H1 (cell line): ENCODE measurements around the gene RBM19. TPM values are rescaled to one million over a fixed set of nuclear protein-coding genes. Genes with fewer than 3 reads are reported as not detected.

ENCODE experiments used
- CTCF ChIA-PET: fragments of 300-600 bp; sonication (Branson Sonifier 250); formaldehyde crosslinking; loops from one replicate; lab custom pipeline; 2021; ENCODE audit not compliant: partially characterized antibody; lab: Charles Lee
- POLR2A ChIA-PET: fragments of 300-600 bp; sonication (Branson Sonifier 250); formaldehyde crosslinking; loops from one replicate; lab custom pipeline; 2021; ENCODE audit warnings: inconsistent platforms; ENCODE audit not compliant: partially characterized antibody; lab: Charles Lee
- DNase-seq, 2 experiments: peaks; one replicate each; pipeline versions ENCODE4 v3.0.0 to v3.0.0-alpha.2; 2010 to 2022; ENCODE audit warnings: low spot score in 2 of 2, low read depth in 1 of 2, mixed read lengths in 1 of 2
- FAIRE-seq: peaks from 2 replicates; lab custom pipeline; 2011; peaks lifted over from hg19 to GRCh38; lab: Jason Lieb, UNC
- H2AFZ ChIP-seq: 2 replicates; pipeline ENCODE4 v1.8.1; 2012; ENCODE audit warnings: low read length, inconsistent platforms
- H2AK5ac ChIP-seq: 2 replicates; pipeline ENCODE4 v1.6.1; 2013; ENCODE audit warnings: low read depth, low read length
- H2BK120ac ChIP-seq: replicated peaks from 2 replicates; pipeline ENCODE3; 2013; ENCODE audit warnings: low read depth, low read length, inconsistent platforms
- H2BK12ac ChIP-seq: 2 replicates; pipeline ENCODE4 v1.6.1; 2013; ENCODE audit warnings: low read depth, low read length
- H2BK15ac ChIP-seq: 2 replicates; pipeline ENCODE4 v1.6.1; 2013; ENCODE audit warnings: low read length
- H2BK20ac ChIP-seq: 2 replicates; pipeline ENCODE4 v1.6.1; 2013; ENCODE audit warnings: low read length
- H2BK5ac ChIP-seq: 2 replicates; pipeline ENCODE4 v1.6.1; 2013; ENCODE audit warnings: low read depth, low read length
- H3K14ac ChIP-seq: 2 replicates; pipeline ENCODE4 v1.6.1; 2013; ENCODE audit warnings: inconsistent platforms; ENCODE audit not compliant: insufficient read length
- H3K18ac ChIP-seq: 2 replicates; pipeline ENCODE4 v1.6.1; 2013; ENCODE audit warnings: low read length; ENCODE audit errors: extremely low read depth
- H3K23ac ChIP-seq: 2 replicates; pipeline ENCODE4 v1.6.1; 2013; ENCODE audit warnings: inconsistent platforms; ENCODE audit not compliant: insufficient read length
- H3K23me2 ChIP-seq: 2 replicates; pipeline ENCODE4 v1.6.1; 2013; ENCODE audit warnings: low read depth, low read length
- H3K27ac ChIP-seq: 2 replicates; pipeline ENCODE4 v1.6.1; 2011; ENCODE audit warnings: low read depth, low read length, inconsistent platforms
- H3K27me3 ChIP-seq, 4 experiments: replicated peaks in 1 of 4; 1 replicate in 1 of 4; 2 replicates in 3 of 4; pipeline versions ENCODE4 v1.6.1 to v1.8.1; 2011 to 2013; ENCODE audit warnings: low read length in 3 of 4, mild to moderate bottlenecking in 3 of 4, inconsistent platforms in 2 of 4, mixed read lengths in 2 of 4, moderate library complexity in 1 of 4; ENCODE audit not compliant: control insufficient read depth in 3 of 4, insufficient read depth in 3 of 4; ENCODE audit errors: extremely low read depth in 1 of 4
- H3K36me3 ChIP-seq, 4 experiments: 2 replicates each; pipeline versions ENCODE4 v1.6.1 to v1.8.1; 2011 to 2013; ENCODE audit warnings: mild to moderate bottlenecking in 4 of 4, low read length in 3 of 4, moderate library complexity in 2 of 4, control low read depth in 1 of 4, inconsistent platforms in 1 of 4; ENCODE audit not compliant: insufficient read depth in 4 of 4, control insufficient read depth in 2 of 4
- H3K4ac ChIP-seq: replicated peaks from 2 replicates; pipeline ENCODE3; 2013; ENCODE audit warnings: low read length, low read depth, mixed read lengths, inconsistent platforms; ENCODE audit not compliant: insufficient read length
- H3K4me1 ChIP-seq, 4 experiments: replicated peaks in 1 of 4; 1 replicate in 1 of 4; 2 replicates in 3 of 4; pipeline versions ENCODE4 v1.6.1 to v1.8.1; 2011 to 2013; ENCODE audit warnings: low read length in 3 of 4, inconsistent platforms in 2 of 4, mixed read lengths in 1 of 4; ENCODE audit not compliant: insufficient read depth in 4 of 4, control insufficient read depth in 3 of 4
- H3K4me2 ChIP-seq, 2 experiments: 2 replicates each; pipeline versions ENCODE4 v1.6.1 to v1.8.1; 2011 to 2013; ENCODE audit warnings: low read depth in 2 of 2, low read length in 2 of 2, control low read depth in 1 of 2, inconsistent platforms in 1 of 2, mild to moderate bottlenecking in 1 of 2; ENCODE audit not compliant: insufficient read depth in 1 of 2
- H3K4me3 ChIP-seq, 4 experiments: fragments of 200-600, 300-600 bp in 1 of 4; sonication (generic), shearing (Covaris generic), sonication (Bioruptor Twin) in 1 of 4; 2 replicates each; pipeline versions ENCODE4 v1.5.1 to v1.8.1; 2011 to 2016; ENCODE audit warnings: low read length in 4 of 4, low read depth in 3 of 4, control low read depth in 2 of 4, inconsistent platforms in 2 of 4, mild to moderate bottlenecking in 2 of 4, mixed read lengths in 1 of 4, moderate library complexity in 1 of 4; ENCODE audit not compliant: insufficient read depth in 2 of 4; ENCODE audit errors: extremely low read depth in 1 of 4
- H3K56ac ChIP-seq: replicated peaks from 2 replicates; pipeline ENCODE3; 2013; ENCODE audit warnings: low read depth, mild to moderate bottlenecking, mixed read lengths, low read length, inconsistent platforms; ENCODE audit not compliant: insufficient read length
- H3K79me1 ChIP-seq: 2 replicates; pipeline ENCODE4 v1.6.1; 2013; ENCODE audit warnings: low read depth, low read length, control low read depth
- H3K79me2 ChIP-seq, 2 experiments: 2 replicates each; pipeline versions ENCODE4 v1.6.1 to v1.8.1; 2012 to 2013; ENCODE audit warnings: low read length in 2 of 2, mild to moderate bottlenecking in 2 of 2, inconsistent platforms in 1 of 2; ENCODE audit not compliant: insufficient read depth in 2 of 2, control insufficient read depth in 1 of 2
- H3K9ac ChIP-seq, 4 experiments: replicated peaks in 1 of 4; 1 replicate in 1 of 4; 2 replicates in 3 of 4; pipeline versions ENCODE4 v1.6.1 to v1.8.1; 2011 to 2013; ENCODE audit warnings: low read depth in 3 of 4, low read length in 3 of 4, control low read depth in 2 of 4, mild to moderate bottlenecking in 2 of 4, moderate library complexity in 2 of 4, inconsistent platforms in 1 of 4; ENCODE audit errors: extremely low read depth in 1 of 4
- H3K9me3 ChIP-seq, 2 experiments: 2 replicates each; pipeline versions ENCODE4 v1.6.1 to v1.8.1; 2012 to 2013; ENCODE audit warnings: mild to moderate bottlenecking in 2 of 2, moderate library complexity in 2 of 2, control low read depth in 1 of 2, inconsistent platforms in 1 of 2, low read depth in 1 of 2, low read length in 1 of 2, mixed read lengths in 1 of 2; ENCODE audit not compliant: insufficient read depth in 2 of 2
- H4K20me1 ChIP-seq, 2 experiments: replicated peaks in 1 of 2; 2 replicates each; pipeline versions ENCODE3 to v1.8.1; 2011 to 2013; ENCODE audit warnings: inconsistent platforms in 2 of 2, low read length in 2 of 2, mild to moderate bottlenecking in 1 of 2; ENCODE audit not compliant: insufficient read depth in 2 of 2, control insufficient read depth in 1 of 2
- H4K5ac ChIP-seq: 2 replicates; pipeline ENCODE4 v1.6.1; 2013; ENCODE audit warnings: low read length, low read depth, mixed read lengths, inconsistent platforms; ENCODE audit not compliant: insufficient read length
- H4K8ac ChIP-seq: 2 replicates; pipeline ENCODE4 v1.8.0; 2013; ENCODE audit warnings: mild to moderate bottlenecking, moderate library complexity, low read length, inconsistent platforms; ENCODE audit not compliant: insufficient read depth; ENCODE audit errors: extremely low read depth
- H4K91ac ChIP-seq: replicated peaks from 2 replicates; pipeline ENCODE3; 2013; ENCODE audit warnings: low read length, mixed read lengths, inconsistent platforms; ENCODE audit not compliant: insufficient read length
- E2F6 ChIP-seq: IDR thresholded peaks from 2 replicates; pipeline ENCODE4 v1.6.1; 2012; ENCODE audit warnings: inconsistent platforms
- HDAC2 ChIP-seq, 2 experiments: fragments of 300-600 bp in 1 of 2; sonication (generic) in 1 of 2; IDR thresholded peaks; 2 replicates each; pipeline ENCODE4 v1.6.1; 2011 to 2012; ENCODE audit warnings: low read depth in 2 of 2, low read length in 2 of 2, mild to moderate bottlenecking in 2 of 2, moderate library complexity in 2 of 2, borderline replicate concordance in 1 of 2, inconsistent platforms in 1 of 2
- HDAC6 ChIP-seq: IDR thresholded peaks from one replicate; pipeline ENCODE4 v1.7.1; 2012; ENCODE audit warnings: low read depth, mild to moderate bottlenecking, inconsistent platforms, low read length, moderate library complexity
- JUND ChIP-seq: IDR thresholded peaks from 2 replicates; pipeline ENCODE4 v1.6.1; 2011; ENCODE audit warnings: mild to moderate bottlenecking, improper control_type of control experiment, low read length
- KDM4A ChIP-seq: IDR thresholded peaks from one replicate; pipeline ENCODE4 v1.7.1; 2012; ENCODE audit warnings: low read depth, mild to moderate bottlenecking, moderate library complexity, low read length, inconsistent platforms; ENCODE audit not compliant: severe bottlenecking
- MAX ChIP-seq: IDR thresholded peaks from 2 replicates; pipeline ENCODE4 v1.6.1; 2012; ENCODE audit warnings: inconsistent platforms
- POLR2AphosphoS5 ChIP-seq: IDR thresholded peaks from 2 replicates; pipeline ENCODE4 v1.6.1; 2011; ENCODE audit warnings: low read depth, low read length
- RAD21 ChIP-seq, 2 experiments: IDR thresholded peaks in 1 of 2; conservative IDR thresholded peaks in 1 of 2; 2 replicates each; pipeline ENCODE4 v1.6.1; 2011; ENCODE audit warnings: low read depth in 2 of 2, low read length in 2 of 2, improper control_type of control experiment in 1 of 2, inconsistent platforms in 1 of 2, mild to moderate bottlenecking in 1 of 2, moderate library complexity in 1 of 2
- RBBP5 ChIP-seq: IDR thresholded peaks from 2 replicates; pipeline ENCODE4 v1.7.1; 2012; ENCODE audit warnings: low read depth, mild to moderate bottlenecking, inconsistent platforms, low read length, moderate library complexity, borderline replicate concordance
- SIX5 ChIP-seq: IDR thresholded peaks from 2 replicates; pipeline ENCODE4 v1.6.1; 2011; ENCODE audit warnings: mild to moderate bottlenecking, low read depth, low read length
- SP1 ChIP-seq: IDR thresholded peaks from 2 replicates; pipeline ENCODE4 v1.6.1; 2011; ENCODE audit warnings: low read depth, low read length
- WGBS, 2 experiments: shearing (Covaris generic) in 1 of 2; methylation state at CpG; one replicate each; pipeline versions ENCODE4 v1.1.6 to v1.1.7; 2013 to 2015; ENCODE audit warnings: low lambda C conversion rate in 2 of 2, mixed read lengths in 2 of 2, inconsistent platforms in 1 of 2, low coverage in 1 of 2, missing lambda C conversion rate in 1 of 2; ENCODE audit not compliant: insufficient replicate concordance in 2 of 2, insufficient coverage in 1 of 2, insufficient read length in 1 of 2; ENCODE audit errors: extremely low coverage in 1 of 2, missing lambda C conversion rate in 1 of 2; 5-methylcytosine and 5-hydroxymethylcytosine counted together
- polyA plus RNA-seq, 7 experiments: library from polyadenylated mRNA; depleted of rRNA in 3 of 7; stranded (reverse) in 5 of 7; unstranded in 2 of 7; fragments of >200 nt in 5 of 7; fragments of 200-250 nt in 2 of 7; gene quantifications; 1 replicate in 5 of 7; 2 replicates in 1 of 7; 4 replicates in 1 of 7; pipeline versions ENCODE4 v1.2.1 to v1.2.3, GENCODE V29; 2011 to 2013; ENCODE audit warnings: missing spikeins in 2 of 7, mixed read lengths in 2 of 7
- total RNA-seq: library from RNA; stranded (reverse); fragmentation: NEBNext Ultra II Directional; extraction: Animal tissue kit (Norgen Biotek cat#: 25700); gene quantifications from 2 replicates; pipeline ENCODE4 v1.2.1, GENCODE V29; 2021

Gene RBM19
- total and polyA plus RNA-seq, 2 of the 8 experiments (the other 6 are each of a cell fraction or from before 2014, with no cell fraction given), result 23.4 to 61.9 TPM

- no peak overlapping the region for H3K23ac ChIP-seq
- FAIRE-seq (no peak), DNase-seq (no peak)
- H4K8ac ChIP-seq, result no peak overlapping the region
- H2AK5ac ChIP-seq, result no peak overlapping the region
- TF ChIP-seq SIX5 (no peak), RBBP5 (no peak), RAD21 (IDR thresholded peaks at IDR 0.05 in 1 of 2, conservative IDR thresholded peaks at IDR 0.05 in 1 of 2; ENCODE audit: low read depth in 2 of 2, low read length in 2 of 2) (no peak), MAX (no peak), HDAC6 (no peak), HDAC2 (IDR thresholded peaks at IDR 0.05; ENCODE audit: borderline replicate concordance in 1 of 2, low read depth in 2 of 2, low read length in 2 of 2) (no peak), JUND (no peak), KDM4A (no peak), SP1 (no peak), POLR2AphosphoS5 (no peak), E2F6 (no peak)
- H3K9ac ChIP-seq, result no peak overlapping the region
- POLR2A ChIA-PET, result no interaction called here
- no peak overlapping the region for H2BK20ac ChIP-seq
- H3K4ac ChIP-seq, result no peak overlapping the region
- peaks cover 0 to 7% of the 10 kb centered on the region in 2 experiments; a peak in 2 of 4 replicates for H3K9me3 ChIP-seq
- no peak overlapping the region for H3K4me2 ChIP-seq
- H3K27me3 ChIP-seq, result no peaks in the 10 kb centered on the region
- H4K20me1 ChIP-seq, result no peaks in the 10 kb centered on the region
- no peak overlapping the region for H4K91ac ChIP-seq
- 85% methylated on average over 2 of the region's 2 CpGs; no CpG with 5 or more reads in 1 of the 2 experiments for WGBS, 2 experiments
- no peak overlapping the region for H3K4me3 ChIP-seq
- H3K79me1 ChIP-seq, result no peaks in the 10 kb centered on the region
- H3K56ac ChIP-seq, result no peak overlapping the region
- no peaks in the 10 kb centered on the region; a peak in 1 of 7 replicates for H3K4me1 ChIP-seq
- no peak overlapping the region for H2BK120ac ChIP-seq
- no peaks in the 10 kb centered on the region for H3K79me2 ChIP-seq
- CTCF ChIA-PET, result interaction anchor here (4.6 kb wide), 1 partner anchor 10 kb away, joined by 40 read pairs; no protein-coding TSS in a partner anchor
- no peak overlapping the region for H2AFZ ChIP-seq
- no peak overlapping the region for H2BK15ac ChIP-seq
- H3K23me2 ChIP-seq, result no peaks in the 10 kb centered on the region
- no peak overlapping the region for H3K18ac ChIP-seq
- H3K14ac ChIP-seq, result no peak overlapping the region
- peaks cover 0 to 7% (median 1%) of the 10 kb centered on the region in 4 experiments; a peak in 3 of 8 replicates for H3K36me3 ChIP-seq
- no peak overlapping the region for H3K27ac ChIP-seq
- H4K5ac ChIP-seq, result no peak overlapping the region
- no peak overlapping the region for H2BK5ac ChIP-seq
- H2BK12ac ChIP-seq, result no peak overlapping the region
Measured at GRCh38 chr12:113870890-113871289, 95.2 kb downstream of the RBM19 start.
